Globus pallidus (tissue), 1 donor: ENCODE data around the gene SART3.
"Not testable (repeated sequence)": the region's sequence is repeated elsewhere in the genome, so short reads cannot be mapped to it uniquely, and the experiment has no call there.

Experiments
- DNase-seq: peaks from one replicate; pipeline ENCODE4 v3.0.0-alpha.2; 2015; ENCODE audit warnings: low spot score

The SART3 gene

GRCh38 chr12:108580531-108580930 is 19.6 kb upstream of the SART3 start:
- DNase-seq: no peak

DNA sequence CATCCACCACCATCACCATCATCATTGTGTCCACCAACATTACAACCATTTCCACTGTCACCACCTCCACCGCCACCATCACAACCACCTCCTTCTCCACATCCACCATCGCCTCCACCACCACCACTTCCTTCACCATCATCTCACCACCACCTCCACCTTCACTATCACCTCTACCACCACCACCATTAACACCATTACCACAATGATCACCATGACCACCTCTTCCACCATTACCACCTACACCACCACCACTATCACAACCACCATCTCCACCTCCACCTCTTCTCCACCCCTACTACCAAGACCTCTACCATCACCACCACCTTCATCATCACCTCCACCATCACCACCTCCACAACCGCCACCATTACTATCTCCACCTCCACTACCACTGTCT is 17.8 kb upstream of the SART3 start:
- DNase-seq: no peak

- no peak for DNase-seq
These were observed 17.3 kb upstream of the SART3 start for GRCh38 chr12:108578264-108578663.

- DNase-seq: no peak
These were observed 16.5 kb upstream of the SART3 start for GRCh38 chr12:108577458-108577857.

- no peak for DNase-seq
These were observed 15.8 kb upstream of the SART3 start for GRCh38 chr12:108576660-108577234.

DNA sequence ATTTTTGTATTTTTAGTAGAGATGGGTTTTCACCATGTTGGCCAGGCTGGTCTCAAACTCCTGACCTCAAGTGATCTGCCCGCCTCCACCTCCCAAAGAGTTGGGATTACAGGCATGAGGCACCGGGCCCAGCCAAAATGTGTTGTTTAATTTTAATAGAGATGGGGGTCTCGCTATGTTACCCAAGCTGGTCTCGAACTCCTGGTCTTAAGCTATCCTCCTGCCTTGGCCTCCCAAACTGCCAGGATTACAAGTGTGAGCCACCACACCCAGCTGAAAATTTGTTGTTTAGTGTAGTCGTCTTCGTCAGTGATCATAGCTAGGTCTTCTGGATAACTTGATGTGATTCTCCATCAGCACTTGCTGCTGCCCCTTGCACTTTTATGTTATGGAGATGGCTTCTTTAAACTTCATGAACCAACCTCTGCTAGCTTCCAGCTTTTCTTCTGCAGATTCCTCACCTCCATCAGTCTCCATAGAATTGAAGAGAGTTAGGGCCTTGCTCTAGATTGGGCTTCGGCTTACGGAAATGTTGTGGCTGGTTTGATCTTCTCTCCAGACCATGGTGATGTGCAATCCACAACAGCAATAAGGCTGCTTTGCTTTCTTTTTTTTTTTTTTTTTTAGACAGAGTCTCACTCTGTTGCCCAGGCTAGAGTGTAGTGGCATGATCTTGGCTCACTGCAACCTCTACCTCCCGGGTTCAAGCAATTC is 14.4 kb upstream of the SART3 start:
- DNase-seq: no peak

GRCh38 chr12:108574276-108574675 is 13.3 kb upstream of the SART3 start:
- DNase-seq: not testable (repeated sequence)

DNA sequence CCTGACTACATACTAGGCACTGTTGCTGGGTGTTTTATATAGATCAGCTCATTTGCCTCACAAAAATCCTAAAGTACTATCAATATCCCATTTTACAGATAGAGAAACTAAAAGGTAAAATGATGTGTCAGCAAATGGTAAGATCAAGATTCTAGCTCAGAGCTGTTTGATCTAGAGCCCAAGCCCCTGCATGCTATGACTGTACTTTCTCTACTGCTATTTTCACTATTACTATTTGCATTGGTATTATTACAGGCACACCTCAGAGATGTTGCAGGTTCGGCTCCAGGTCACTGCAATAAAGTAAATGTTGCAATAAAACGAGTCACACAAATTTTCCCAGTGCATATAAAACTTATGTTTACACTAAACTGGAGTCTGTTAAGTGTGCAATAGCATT is 12.3 kb upstream of the SART3 start:
- DNase-seq: no peak

GRCh38 chr12:108572166-108572790 is 11.3 kb upstream of the SART3 start:
- DNase-seq: no peak

GRCh38 chr12:108571609-108572165 is 10.7 kb upstream of the SART3 start:
- no peak for DNase-seq

- no peak for DNase-seq
These were observed 10.0 kb upstream of the SART3 start for GRCh38 chr12:108570743-108571608.

- DNase-seq: no peak
These were observed 7.6 kb upstream of the SART3 start for GRCh38 chr12:108568338-108569154.

DNA sequence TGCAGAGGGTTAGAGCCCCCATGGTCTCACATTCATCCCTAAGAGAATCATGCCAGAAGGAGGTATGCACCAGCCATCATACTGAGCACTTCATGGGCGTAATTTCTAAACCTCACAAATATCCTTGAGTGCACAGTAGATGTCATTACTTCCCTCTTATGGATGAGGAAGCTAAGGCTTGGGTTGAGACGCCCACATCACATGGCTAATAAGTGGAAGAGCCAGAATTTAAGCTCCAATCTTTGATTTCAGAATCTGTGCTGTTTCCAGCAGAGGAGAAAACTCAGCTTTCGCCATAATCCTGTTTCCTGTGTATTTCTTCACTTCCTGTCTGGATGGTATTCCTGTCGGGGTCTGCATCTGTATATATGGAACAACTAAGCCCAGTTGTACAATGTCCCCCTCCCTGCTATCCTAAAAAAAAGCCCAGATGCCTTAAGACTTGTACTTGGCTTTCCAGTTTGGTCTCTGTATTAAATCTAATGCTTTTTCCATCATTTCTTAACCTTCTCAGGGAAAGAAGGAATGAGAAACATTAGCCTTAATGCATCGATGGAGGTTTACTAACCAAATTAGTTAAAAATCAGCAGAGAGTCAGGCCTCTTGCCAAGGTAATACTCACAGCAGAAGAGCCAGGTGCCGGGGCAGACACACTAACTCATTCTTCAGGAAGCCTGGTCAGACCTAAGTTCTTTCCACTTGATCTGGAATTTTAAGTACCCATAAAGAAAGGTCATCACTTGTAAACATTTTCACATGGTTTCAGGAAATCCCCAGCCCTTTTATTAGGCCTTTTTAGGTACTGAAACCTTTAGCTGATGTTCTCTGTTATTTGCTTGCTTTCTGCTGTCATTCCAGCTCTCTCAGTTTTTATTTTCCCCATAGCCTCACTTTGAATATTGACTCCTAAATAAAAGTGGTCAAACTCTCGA is 6.7 kb upstream of the SART3 start:
- peak; percentile 43 for DNase-seq

GRCh38 chr12:108566452-108566851 is 5.5 kb upstream of the SART3 start:
- no peak for DNase-seq

DNA sequence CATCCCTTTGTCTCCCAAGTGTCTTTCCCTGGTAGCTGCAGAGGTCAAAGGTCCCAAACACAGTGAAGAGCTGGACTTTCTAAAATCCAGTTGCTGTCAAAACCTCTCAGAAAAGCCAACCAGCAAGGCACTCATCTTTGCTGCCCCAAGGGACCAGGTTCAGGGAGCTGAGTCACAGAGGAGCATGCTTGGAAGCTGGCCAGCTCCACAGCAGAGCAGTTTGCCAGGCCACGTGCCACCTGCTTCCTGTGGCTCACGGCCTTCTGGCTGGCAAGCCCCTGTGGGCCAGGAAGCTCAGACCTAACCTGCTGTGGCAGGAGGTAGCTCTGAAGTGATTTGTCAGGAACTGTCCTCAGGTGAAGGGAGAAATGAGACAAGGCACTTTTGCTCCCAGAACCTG is 5.0 kb upstream of the SART3 start:
- DNase-seq: no peak

DNA sequence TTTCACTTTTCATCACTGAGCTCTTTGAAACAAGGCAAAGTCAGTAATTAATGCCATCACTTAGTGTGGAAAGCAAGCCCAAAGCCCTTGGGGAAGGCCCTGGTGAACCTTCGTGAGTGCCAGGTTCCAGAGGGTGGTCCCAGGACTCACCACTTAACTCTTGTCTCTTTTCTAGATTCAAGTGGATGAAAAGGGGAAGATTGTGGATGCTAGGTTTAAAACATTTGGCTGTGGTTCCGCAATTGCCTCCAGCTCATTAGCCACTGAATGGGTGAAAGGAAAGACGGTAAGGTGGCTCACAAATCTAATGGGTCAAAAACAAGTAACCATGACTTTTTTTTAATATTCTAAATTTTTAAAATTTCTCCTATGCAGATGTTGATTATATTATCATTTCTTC is 4.2 kb upstream of the SART3 start:
- DNase-seq: no peak

DNA sequence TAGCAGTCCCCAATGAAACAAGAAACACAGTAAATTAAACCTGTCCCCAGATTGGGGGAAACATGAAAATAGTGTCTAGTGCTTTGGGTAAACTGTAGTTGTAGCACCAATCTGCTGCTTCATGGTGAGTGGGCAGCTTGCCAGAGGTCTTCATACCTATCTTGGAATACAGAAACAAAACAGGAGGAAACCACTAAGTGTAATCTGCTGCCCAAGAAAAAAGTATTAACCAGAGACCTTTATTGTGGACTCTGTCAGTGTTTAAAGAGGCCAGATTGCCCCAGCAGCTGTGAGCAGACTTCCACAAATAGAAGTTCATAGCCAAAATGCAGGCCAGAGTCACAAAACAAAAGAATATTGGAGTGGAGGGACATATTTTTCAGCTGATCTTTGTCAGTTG is 3.8 kb upstream of the SART3 start:
- DNase-seq: no peak

GRCh38 chr12:108563804-108564151 is 2.8 kb upstream of the SART3 start:
- DNase-seq: no peak

- peak; percentile 74 for DNase-seq
These were observed 2.3 kb upstream of the SART3 start for GRCh38 chr12:108563136-108563803.
